Activated CD8-positive, alpha-beta T cell treated with anti-CD3 and anti-CD28 coated beads, Interleukin-2, amount 10 ng/mL, durations not matched to agents 7 days and 5 days (primary cell): ENCODE data around the gene CAPN12. TPM values are rescaled to one million over a fixed set of nuclear protein-coding genes. Genes with fewer than 3 reads are reported as not detected.
A peak's percentile ranks its signal among the peaks of the same experiment; 100 is the strongest.

Experiments
- ATAC-seq: fragments of 150-1000 bp; cut with Tn5 transposase; one replicate; pipeline ENCODE4 v1.10.0; 2021; ENCODE audit warnings: moderate library complexity
- CTCF ChIA-PET: fragments of 350-600 bp; sonication (Branson Sonifier 250); formaldehyde crosslinking; loops from one replicate; lab custom pipeline; 2021; ENCODE audit warnings: antibody characterized with exemption; lab: Charles Lee
- POLR2A ChIA-PET: fragments of 350-600 bp; sonication (Branson Sonifier 250); formaldehyde crosslinking; loops from one replicate; lab custom pipeline; 2021; ENCODE audit warnings: antibody characterized with exemption; lab: Charles Lee
- DNase-seq: peaks from one replicate; pipeline ENCODE4 v3.0.0-alpha.2; 2020
- H3K27ac Mint-ChIP-seq: one replicate; pipeline ENCODE4 v1.8.0; 2021; ENCODE audit warnings: mild to moderate bottlenecking, mixed read lengths
- H3K27me3 Mint-ChIP-seq: one replicate; pipeline ENCODE4 v1.8.0; 2021; ENCODE audit warnings: low read depth, mixed read lengths
- H3K36me3 Mint-ChIP-seq: one replicate; pipeline ENCODE4 v1.8.0; 2021; ENCODE audit warnings: low read depth, mixed read lengths
- H3K4me1 Mint-ChIP-seq: one replicate; pipeline ENCODE4 v1.8.0; 2021; ENCODE audit warnings: low read depth, mixed read lengths
- H3K4me3 Mint-ChIP-seq: one replicate; pipeline ENCODE4 v1.8.0; 2021; ENCODE audit warnings: mild to moderate bottlenecking, mixed read lengths
- H3K9me3 Mint-ChIP-seq: one replicate; pipeline ENCODE4 v1.8.0; 2022; ENCODE audit warnings: mixed read lengths; ENCODE audit not compliant: insufficient read depth
- total RNA-seq, 2 experiments: library from RNA; stranded (reverse); gene quantifications; one replicate each; pipeline ENCODE4 v1.2.3, GENCODE V29; 2021

Gene CAPN12
- total RNA-seq, 2 experiments from 2014 or later: 12.2 to 16.2 TPM

- H3K4me3 Mint-ChIP-seq: no peak overlapping the region
- CTCF ChIA-PET: no interaction called here
- peaks cover 35% of the 10 kb centered on the region for H3K36me3 Mint-ChIP-seq
- H3K4me1 Mint-ChIP-seq: no peaks in the 10 kb centered on the region
- ATAC-seq: no peak
- DNase-seq: no peak
- POLR2A ChIA-PET: no interaction called here
- H3K27me3 Mint-ChIP-seq: no peaks in the 10 kb centered on the region
- no peaks in the 10 kb centered on the region for H3K9me3 Mint-ChIP-seq
- no peak overlapping the region for H3K27ac Mint-ChIP-seq
Measured at GRCh38 chr19:38721979-38722773, 22.1 kb downstream of the CAPN12 start.

GRCh38 chr19:38721496-38721895 is 22.8 kb downstream of the CAPN12 start:
- Mint-ChIP-seq H3K4me1 (no peaks in the 10 kb centered on the region), H3K27me3 (no peaks in the 10 kb centered on the region), H3K27ac (no peak overlapping the region), H3K9me3 (no peaks in the 10 kb centered on the region), H3K4me3 (no peak overlapping the region), H3K36me3 (peaks cover 33% of the 10 kb centered on the region)
- DNase-seq: no peak
- ChIA-PET POLR2A (no interaction called here), CTCF (no interaction called here)
- ATAC-seq: no peak

GRCh38 chr19:38720559-38721236 is 23.6 kb downstream of the CAPN12 start:
- H3K4me3 Mint-ChIP-seq: no peak overlapping the region
- DNase-seq (no peak), ATAC-seq (no peak)
- H3K36me3 Mint-ChIP-seq: peaks cover 27% of the 10 kb centered on the region
- no peaks in the 10 kb centered on the region for H3K4me1 Mint-ChIP-seq
- no peak overlapping the region for H3K27ac Mint-ChIP-seq
- no peaks in the 10 kb centered on the region for H3K27me3 Mint-ChIP-seq
- ChIA-PET CTCF (no interaction called here), POLR2A (no interaction called here)
- no peaks in the 10 kb centered on the region for H3K9me3 Mint-ChIP-seq

GRCh38 chr19:38719761-38720558 is 24.3 kb downstream of the CAPN12 start:
- Mint-ChIP-seq H3K9me3 (no peaks in the 10 kb centered on the region), H3K4me3 (no peak overlapping the region), H3K27me3 (no peaks in the 10 kb centered on the region), H3K36me3 (peaks cover 25% of the 10 kb centered on the region), H3K27ac (no peak overlapping the region), H3K4me1 (no peaks in the 10 kb centered on the region)
- no peak for ATAC-seq
- no peak for DNase-seq
- POLR2A ChIA-PET: no interaction called here
- CTCF ChIA-PET: interaction anchor here (0.6 kb wide), 1 partner anchor 19 kb away, joined by 4 read pairs; no protein-coding TSS in a partner anchor

GRCh38 chr19:38718747-38719543 is 25.3 kb downstream of the CAPN12 start:
- no peak overlapping the region for H3K4me3 Mint-ChIP-seq
- no peaks in the 10 kb centered on the region for H3K9me3 Mint-ChIP-seq
- no peaks in the 10 kb centered on the region for H3K4me1 Mint-ChIP-seq
- no peaks in the 10 kb centered on the region for H3K27me3 Mint-ChIP-seq
- H3K27ac Mint-ChIP-seq: peak overlapping the region; percentile 28
- ChIA-PET POLR2A (no interaction called here), CTCF (interaction anchor here (0.6 kb wide), 1 partner anchor 20 kb away, joined by 4 read pairs; no protein-coding TSS in a partner anchor)
- H3K36me3 Mint-ChIP-seq: peaks cover 28% of the 10 kb centered on the region
- DNase-seq (no peak), ATAC-seq (no peak)

- CTCF ChIA-PET: no interaction called here
- ATAC-seq: no peak
- DNase-seq: no peak
- H3K4me3 Mint-ChIP-seq: no peak overlapping the region
- no peaks in the 10 kb centered on the region for H3K27me3 Mint-ChIP-seq
- H3K4me1 Mint-ChIP-seq: no peaks in the 10 kb centered on the region
- no peaks in the 10 kb centered on the region for H3K9me3 Mint-ChIP-seq
- POLR2A ChIA-PET: no interaction called here
- H3K36me3 Mint-ChIP-seq: peaks cover 32% of the 10 kb centered on the region
- no peak overlapping the region for H3K27ac Mint-ChIP-seq
Measured at GRCh38 chr19:38717855-38718254, 26.4 kb downstream of the CAPN12 start.

GRCh38 chr19:38717051-38717450 is 27.2 kb downstream of the CAPN12 start:
- no peak for DNase-seq
- ChIA-PET CTCF (no interaction called here), POLR2A (interaction anchor here (1.2 kb wide), 1 partner anchor 12 kb away, joined by 3 read pairs; no protein-coding TSS in a partner anchor)
- Mint-ChIP-seq H3K36me3 (peaks cover 34% of the 10 kb centered on the region), H3K9me3 (no peaks in the 10 kb centered on the region), H3K4me3 (no peak overlapping the region), H3K27me3 (no peaks in the 10 kb centered on the region), H3K4me1 (no peaks in the 10 kb centered on the region), H3K27ac (no peak overlapping the region)
- ATAC-seq: no peak

GRCh38 chr19:38715555-38715954 is 28.7 kb downstream of the CAPN12 start:
- CTCF ChIA-PET: interaction anchor here (0.7 to 2.0 kb wide), 3 partner anchors 15 to 172 kb away, joined by 3 to 4 read pairs (median 3); no protein-coding TSS in a partner anchor
- no peak overlapping the region for H3K27ac Mint-ChIP-seq
- peaks cover 35% of the 10 kb centered on the region for H3K36me3 Mint-ChIP-seq
- ATAC-seq (no peak), DNase-seq (no peak)
- POLR2A ChIA-PET: interaction anchor here (0.6 to 1.2 kb wide), 2 partner anchors 11 to 762 kb away, joined by 3 read pairs; no protein-coding TSS in a partner anchor
- no peaks in the 10 kb centered on the region for H3K4me1 Mint-ChIP-seq
- H3K27me3 Mint-ChIP-seq: no peaks in the 10 kb centered on the region
- no peak overlapping the region for H3K4me3 Mint-ChIP-seq
- H3K9me3 Mint-ChIP-seq: no peaks in the 10 kb centered on the region

- no peaks in the 10 kb centered on the region for H3K27me3 Mint-ChIP-seq
- no peaks in the 10 kb centered on the region for H3K4me1 Mint-ChIP-seq
Measured at GRCh38 chr19:38714354-38714778, 29.9 kb downstream of the CAPN12 start.

GRCh38 chr19:38713865-38714264 is 30.4 kb downstream of the CAPN12 start:
- no peaks in the 10 kb centered on the region for H3K4me1 Mint-ChIP-seq
- ChIA-PET CTCF (interaction anchor here (2.0 kb wide), 1 partner anchor 17 kb away, joined by 4 read pairs; no protein-coding TSS in a partner anchor), POLR2A (interaction anchor here (0.8 kb wide), 1 partner anchor 118 kb away, joined by 3 read pairs; the partner anchor contains the start of gene ECH1)
- H3K27ac Mint-ChIP-seq: no peak overlapping the region
- no peak for DNase-seq
- H3K36me3 Mint-ChIP-seq: peaks cover 38% of the 10 kb centered on the region
- H3K4me3 Mint-ChIP-seq: no peak overlapping the region
- no peaks in the 10 kb centered on the region for H3K9me3 Mint-ChIP-seq
- ATAC-seq: no peak
- H3K27me3 Mint-ChIP-seq: no peaks in the 10 kb centered on the region

More at GRCh38 chr19:38714354-38714778, 29.9 kb downstream of the CAPN12 start:
- Mint-ChIP-seq H3K36me3 (peaks cover 41% of the 10 kb centered on the region), H3K9me3 (no peaks in the 10 kb centered on the region), H3K4me3 (no peak overlapping the region), H3K27ac (no peak overlapping the region)
- no peak for ATAC-seq
- CTCF ChIA-PET: interaction anchor here (1.3 to 2.0 kb wide), 2 partner anchors 16 to 173 kb away, joined by 3 to 4 read pairs; no protein-coding TSS in a partner anchor
- POLR2A ChIA-PET: interaction anchor here (0.8 kb wide), 1 partner anchor 117 kb away, joined by 3 read pairs; the partner anchor contains the start of gene ECH1
- no peak for DNase-seq
